Astrocyte (in vitro differentiated cells and primary cell): ENCODE data around the gene AP4B1. TPM values are rescaled to one million over a fixed set of nuclear protein-coding genes. Genes with fewer than 3 reads are reported as not detected.

Experiments
- DNase-seq: peaks from one replicate; pipeline ENCODE4 v3.0.0-alpha.2; 2010; ENCODE audit warnings: low read depth
- FAIRE-seq: peaks from 2 replicates; lab custom pipeline; 2011; peaks lifted over from hg19 to GRCh38; lab: Jason Lieb, UNC
- H2AFZ ChIP-seq: 2 replicates; pipeline ENCODE4 v1.6.0; 2012; ENCODE audit warnings: low read depth, low read length, inconsistent platforms
- H3K27ac ChIP-seq: 2 replicates; pipeline ENCODE4 v1.5.1; 2011; ENCODE audit warnings: low read depth, low read length, inconsistent platforms
- H3K27me3 ChIP-seq: 2 replicates; pipeline ENCODE4 v1.6.0; 2011; ENCODE audit warnings: low read length, inconsistent platforms; ENCODE audit not compliant: insufficient read depth
- H3K36me3 ChIP-seq: 2 replicates; pipeline ENCODE4 v1.5.1; 2011; ENCODE audit warnings: low read length, inconsistent platforms; ENCODE audit not compliant: insufficient read depth
- H3K4me1 ChIP-seq: 2 replicates; pipeline ENCODE4 v1.5.1; 2011; ENCODE audit warnings: low read length, inconsistent platforms; ENCODE audit not compliant: insufficient read depth
- H3K4me2 ChIP-seq: 2 replicates; pipeline ENCODE4 v1.6.0; 2012; ENCODE audit warnings: low read length, inconsistent platforms
- H3K4me3 ChIP-seq: 2 replicates; pipeline ENCODE4 v1.5.1; 2011; ENCODE audit warnings: low read depth, mild to moderate bottlenecking, low read length, inconsistent platforms; ENCODE audit not compliant: insufficient read depth
- H3K79me2 ChIP-seq: 2 replicates; pipeline ENCODE4 v1.6.0; 2012; ENCODE audit warnings: mild to moderate bottlenecking, low read length, inconsistent platforms; ENCODE audit not compliant: insufficient read depth
- H3K9ac ChIP-seq: 2 replicates; pipeline ENCODE4 v1.6.0; 2012; ENCODE audit warnings: mild to moderate bottlenecking, low read length, inconsistent platforms
- H3K9me3 ChIP-seq: 2 replicates; pipeline ENCODE4 v1.5.1; 2012; ENCODE audit warnings: low read depth, mild to moderate bottlenecking, low read length, inconsistent platforms; ENCODE audit not compliant: insufficient read depth
- H4K20me1 ChIP-seq: 2 replicates; pipeline ENCODE4 v1.6.0; 2012; ENCODE audit warnings: low read length, inconsistent platforms; ENCODE audit not compliant: insufficient read depth
- H3K27ac Mint-ChIP-seq: one replicate; pipeline ENCODE4 v1.8.0; 2021; ENCODE audit warnings: mild to moderate bottlenecking, mixed read lengths; ENCODE audit not compliant: unreplicated experiment
- H3K27me3 Mint-ChIP-seq: one replicate; pipeline ENCODE4 v1.8.0; 2021; ENCODE audit warnings: low read depth, mixed read lengths; ENCODE audit not compliant: unreplicated experiment
- H3K36me3 Mint-ChIP-seq: one replicate; pipeline ENCODE4 v1.8.0; 2021; ENCODE audit warnings: low read depth, mixed read lengths; ENCODE audit not compliant: unreplicated experiment
- H3K4me1 Mint-ChIP-seq: one replicate; pipeline ENCODE4 v1.8.0; 2021; ENCODE audit warnings: low read depth, mixed read lengths; ENCODE audit not compliant: unreplicated experiment
- H3K4me3 Mint-ChIP-seq: one replicate; pipeline ENCODE4 v1.8.0; 2021; ENCODE audit warnings: mild to moderate bottlenecking, moderate library complexity, mixed read lengths; ENCODE audit not compliant: unreplicated experiment
- H3K9me3 Mint-ChIP-seq: one replicate; pipeline ENCODE4 v1.8.0; 2021; ENCODE audit warnings: mild to moderate bottlenecking, mixed read lengths; ENCODE audit not compliant: unreplicated experiment
- EZH2 ChIP-seq: IDR thresholded peaks from 2 replicates; pipeline ENCODE4 v1.6.1; 2012; ENCODE audit warnings: mild to moderate bottlenecking, low read length, inconsistent platforms; ENCODE audit not compliant: insufficient read depth
- total RNA-seq: library from RNA; stranded (reverse); gene quantifications from 2 replicates; pipeline ENCODE4 v1.2.1, GENCODE V29; 2021
- TF ChIP-seq, protein P1 (sequence below): IDR thresholded peaks from 2 replicates; pipeline ENCODE4 v1.5.1; 2011; ENCODE audit warnings: low read depth, mild to moderate bottlenecking, inconsistent platforms, low read length, moderate library complexity; ENCODE audit not compliant: insufficient read depth

Gene AP4B1
- total RNA-seq, 1 donor from 2014 or later: 14.9 TPM

DNA sequence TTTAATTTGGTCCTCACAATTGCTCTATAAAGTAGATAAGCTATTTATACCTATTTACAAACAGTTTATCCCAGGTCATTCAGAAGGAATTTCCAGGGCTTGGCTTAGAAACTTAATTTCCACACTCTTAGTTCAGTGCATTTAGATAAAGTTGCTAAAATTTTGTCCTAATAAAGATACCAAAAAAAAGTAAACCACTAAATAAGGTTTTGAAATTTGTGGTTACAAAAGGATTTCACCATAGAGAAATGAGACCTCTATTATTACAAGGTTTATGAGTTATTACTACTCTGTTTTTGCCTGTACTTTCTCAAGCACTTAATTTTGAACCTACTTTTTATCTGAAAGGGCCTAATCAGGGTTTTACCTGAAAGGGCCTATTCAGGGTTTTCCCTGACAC, 55.5 kb downstream of the AP4B1 start:
- Histone ChIP-seq H3K9ac (no peak overlapping the region), H3K9me3 (no peaks in the 10 kb centered on the region), H3K36me3 (no peaks in the 10 kb centered on the region), H4K20me1 (no peaks in the 10 kb centered on the region), H3K79me2 (no peaks in the 10 kb centered on the region), H3K4me1 (no peaks in the 10 kb centered on the region), H2AFZ (no peak overlapping the region), H3K4me3 (no peak overlapping the region), H3K27ac (no peak overlapping the region), H3K4me2 (no peak overlapping the region), H3K27me3 (no peaks in the 10 kb centered on the region)
- TF ChIP-seq, protein P1, sequence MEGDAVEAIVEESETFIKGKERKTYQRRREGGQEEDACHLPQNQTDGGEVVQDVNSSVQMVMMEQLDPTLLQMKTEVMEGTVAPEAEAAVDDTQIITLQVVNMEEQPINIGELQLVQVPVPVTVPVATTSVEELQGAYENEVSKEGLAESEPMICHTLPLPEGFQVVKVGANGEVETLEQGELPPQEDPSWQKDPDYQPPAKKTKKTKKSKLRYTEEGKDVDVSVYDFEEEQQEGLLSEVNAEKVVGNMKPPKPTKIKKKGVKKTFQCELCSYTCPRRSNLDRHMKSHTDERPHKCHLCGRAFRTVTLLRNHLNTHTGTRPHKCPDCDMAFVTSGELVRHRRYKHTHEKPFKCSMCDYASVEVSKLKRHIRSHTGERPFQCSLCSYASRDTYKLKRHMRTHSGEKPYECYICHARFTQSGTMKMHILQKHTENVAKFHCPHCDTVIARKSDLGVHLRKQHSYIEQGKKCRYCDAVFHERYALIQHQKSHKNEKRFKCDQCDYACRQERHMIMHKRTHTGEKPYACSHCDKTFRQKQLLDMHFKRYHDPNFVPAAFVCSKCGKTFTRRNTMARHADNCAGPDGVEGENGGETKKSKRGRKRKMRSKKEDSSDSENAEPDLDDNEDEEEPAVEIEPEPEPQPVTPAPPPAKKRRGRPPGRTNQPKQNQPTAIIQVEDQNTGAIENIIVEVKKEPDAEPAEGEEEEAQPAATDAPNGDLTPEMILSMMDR: no peak
- no peak for TF ChIP-seq EZH2
- no peak for FAIRE-seq
- peaks cover 3% of the 10 kb centered on the region for H3K9me3 Mint-ChIP-seq
- H3K27ac Mint-ChIP-seq: no peak overlapping the region
- DNase-seq: no peak
- H3K4me3 Mint-ChIP-seq: no peak overlapping the region
- H3K4me1 Mint-ChIP-seq: no peaks in the 10 kb centered on the region
- H3K36me3 Mint-ChIP-seq: no peaks in the 10 kb centered on the region
- H3K27me3 Mint-ChIP-seq: no peaks in the 10 kb centered on the region

DNA sequence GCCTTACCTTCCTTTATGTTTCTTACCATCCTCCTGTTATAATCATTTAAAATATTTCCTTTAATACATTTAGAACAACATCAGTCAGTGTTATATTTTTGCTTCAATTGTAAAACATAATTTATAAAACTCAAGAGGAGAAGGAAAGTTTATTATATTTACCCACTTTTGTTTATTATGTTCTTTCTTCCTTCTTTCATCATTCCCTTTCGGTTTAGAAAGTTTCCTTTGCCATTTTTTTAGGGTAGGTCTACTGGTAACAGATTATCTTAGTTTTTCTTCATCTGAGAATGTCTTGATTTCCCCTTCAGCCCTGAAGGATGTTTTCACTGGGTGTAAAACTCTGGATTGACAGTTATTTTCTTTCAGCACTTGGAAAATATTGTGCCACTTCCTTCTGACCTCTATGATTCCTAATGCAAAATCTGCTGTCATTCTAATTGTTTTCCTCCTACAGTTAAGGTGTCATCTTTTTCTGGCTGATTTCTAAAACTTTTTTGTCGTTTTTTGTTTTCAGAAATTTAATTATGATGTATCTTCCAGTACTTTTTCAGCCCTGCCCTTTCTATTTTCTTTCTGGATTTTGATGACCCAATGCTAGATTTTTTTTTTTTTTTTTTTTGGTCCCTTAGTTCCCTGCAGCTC, 58.1 kb downstream of the AP4B1 start:
- Mint-ChIP-seq H3K9me3 (peaks cover 3% of the 10 kb centered on the region), H3K36me3 (no peaks in the 10 kb centered on the region)

More for the DNA sequence above, 58.1 kb downstream of the AP4B1 start:
- FAIRE-seq: no peak
- Histone ChIP-seq H2AFZ (no peak overlapping the region), H4K20me1 (no peaks in the 10 kb centered on the region), H3K27ac (no peak overlapping the region), H3K36me3 (no peaks in the 10 kb centered on the region), H3K4me2 (no peak overlapping the region), H3K9me3 (no peaks in the 10 kb centered on the region), H3K27me3 (no peaks in the 10 kb centered on the region), H3K4me3 (no peak overlapping the region), H3K79me2 (no peaks in the 10 kb centered on the region), H3K9ac (no peak overlapping the region), H3K4me1 (no peaks in the 10 kb centered on the region)
- DNase-seq: no peak
- no peaks in the 10 kb centered on the region for H3K4me1 Mint-ChIP-seq
- no peak overlapping the region for H3K4me3 Mint-ChIP-seq
- TF ChIP-seq, protein P1: no peak
- no peak for TF ChIP-seq EZH2
- H3K27me3 Mint-ChIP-seq: no peaks in the 10 kb centered on the region
- no peak overlapping the region for H3K27ac Mint-ChIP-seq

Other genes starting within 250 kb of the AP4B1 start
- 31.5 and 36.4 TPM in 2 replicates for gene PHTF1, start 145.3 kb downstream of the AP4B1 start, total RNA-seq
- 10.6 and 10.8 TPM in 2 replicates for gene RSBN1, start 92.3 kb downstream of the AP4B1 start, total RNA-seq
- gene PTPN22, start 33.1 kb downstream of the AP4B1 start, total RNA-seq: 1.2 and 1.3 TPM in 2 replicates
- gene BCL2L15, start 17.2 kb downstream of the AP4B1 start, total RNA-seq: 0.14 and 0.38 TPM in 2 replicates
- 7.8 and 8.1 TPM in 2 replicates for gene DCLRE1B, start 527 bp upstream of the AP4B1 start, total RNA-seq
- gene HIPK1, start 24.5 kb upstream of the AP4B1 start, total RNA-seq: 54.0 and 55.4 TPM in 2 replicates
- gene OLFML3, start 74.7 kb upstream of the AP4B1 start, total RNA-seq: 23.2 and 26.7 TPM in 2 replicates
- gene SYT6, start 249.1 kb upstream of the AP4B1 start, total RNA-seq: 0.38 and 0.39 TPM in 2 replicates